A549 treated with RU486 at 1 μM for 4 hours (cell line): ENCODE measurements around the gene NANOS2. TPM values are rescaled to one million over a fixed set of nuclear protein-coding genes. Genes with fewer than 3 reads are reported as not detected.

Experiments used
- total RNA-seq: library from RNA; stranded (reverse); fragments of 200-300 nt; extraction: Qiagen RNA extraction; gene quantifications from 5 replicates; pipeline ENCODE4 v1.2.3, GENCODE V29; 2022; ENCODE audit warnings: low read depth

NANOS2 gene
- not detected in 5 replicates for total RNA-seq

DNA sequence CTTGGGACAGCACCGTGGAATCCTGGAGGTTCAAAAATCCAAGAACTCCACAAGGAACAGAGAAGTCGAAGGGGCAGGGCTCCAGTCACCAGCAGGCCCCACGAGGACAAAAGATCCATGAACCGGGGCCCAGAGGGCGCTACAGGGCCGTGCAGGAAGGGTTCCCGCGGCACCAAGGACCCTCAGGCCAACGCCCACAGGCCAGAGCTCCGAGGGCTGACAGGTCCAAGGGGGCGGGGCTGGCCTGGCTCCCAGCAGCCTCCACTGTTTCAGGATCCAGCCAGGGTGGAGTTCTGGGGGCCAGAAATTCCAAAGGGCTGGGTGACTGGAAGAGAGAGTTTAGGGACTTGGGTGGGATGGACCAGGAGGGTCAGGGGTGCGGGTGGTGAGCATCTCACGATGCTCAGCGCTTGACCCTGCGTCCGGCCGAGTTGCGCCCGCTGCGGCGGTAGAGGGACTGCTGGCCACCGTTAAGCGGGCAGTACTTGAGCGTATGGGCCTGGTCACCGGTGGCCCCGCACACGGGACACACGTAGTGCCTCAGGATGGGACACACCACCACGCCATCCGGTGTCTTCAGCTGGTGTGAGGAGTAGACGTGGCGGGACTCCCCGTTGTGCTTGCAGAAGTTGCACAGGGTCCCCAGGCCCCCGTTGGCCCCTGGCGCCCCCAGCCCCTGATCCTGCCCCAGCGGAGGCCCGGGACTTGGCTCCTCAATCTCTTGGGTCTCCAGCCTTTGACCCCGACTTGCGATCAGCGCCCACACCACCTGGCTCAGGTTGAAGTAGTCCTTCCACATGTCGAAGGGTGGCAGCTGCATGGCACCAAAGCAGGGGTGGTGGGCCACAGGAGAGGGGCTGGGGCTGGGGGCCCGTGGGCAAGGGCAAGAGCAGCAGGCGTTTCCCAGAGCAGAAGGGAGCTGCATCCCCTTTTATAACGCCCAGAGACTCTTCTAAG is at the start of gene NANOS2:
Gene NANOS2 (minus strand): TSS at position 905 of the 957 bp plus-strand sequence. CDS start 85 bp downstream, at position 820.

GRCh38 chr19:45901912-45902650 is 12.5 kb downstream of the NANOS2 start, which contains the start of gene MYPOP:
Gene MYPOP, minus strand, starts transcription at chr19:45902613. Its CDS starts 840 bp downstream, at chr19:45901773.

DNA sequence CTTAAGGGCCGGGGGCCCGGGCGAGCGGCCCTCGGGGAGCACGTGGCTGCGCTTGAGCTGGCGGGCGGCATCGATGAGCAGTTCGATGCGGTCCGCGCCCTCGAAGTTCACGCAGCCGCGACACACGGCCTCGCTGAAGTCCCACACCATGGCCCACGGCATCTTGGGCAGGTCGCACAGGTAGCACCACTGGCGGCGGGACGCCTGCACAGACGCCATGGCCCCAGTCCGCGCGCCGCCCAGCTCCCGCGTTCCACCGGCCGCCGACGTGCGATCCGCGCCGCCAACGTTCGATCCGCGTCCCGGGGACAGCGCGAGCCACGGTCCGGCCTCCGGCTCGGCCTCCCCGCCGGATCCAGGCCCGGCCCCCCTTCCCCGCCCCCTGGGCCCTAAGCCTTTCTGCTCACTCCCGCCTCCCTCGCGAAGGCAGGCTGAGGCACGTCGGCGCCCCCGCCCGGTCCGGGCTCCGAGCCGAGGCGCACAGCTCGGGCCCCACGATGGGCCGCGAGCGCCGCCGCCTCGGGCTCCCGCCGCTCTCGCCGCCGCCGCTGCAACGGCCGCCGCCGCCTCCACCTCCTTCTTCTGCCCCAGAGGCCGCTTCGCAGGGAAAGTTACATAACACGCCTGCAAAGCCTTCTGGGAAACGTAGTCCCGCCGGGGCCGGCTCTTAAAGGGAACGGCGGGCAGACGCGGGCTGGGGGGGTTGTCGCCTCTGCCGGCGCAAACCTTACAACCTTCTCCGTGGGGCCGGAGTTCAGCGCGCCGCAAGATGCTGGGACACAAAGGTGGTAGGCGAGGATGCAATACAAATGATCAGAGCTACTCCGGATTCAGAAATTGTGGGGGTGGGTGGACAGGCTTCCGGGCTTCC is 28.8 kb downstream of the NANOS2 start, which contains the start of gene IRF2BP1:
Gene IRF2BP1 (minus strand): TSS at position 586 of the 871 bp plus-strand sequence. CDS start 367 bp downstream, at position 219.

GRCh38 chr19:45863840-45864628 is 50.5 kb downstream of the NANOS2 start, which contains the start of gene FOXA3:
Gene FOXA3, plus strand, starts transcription at chr19:45864326. Its CDS starts 131 bp downstream, at chr19:45864457.

Other genes with a start within 250 kb of the NANOS2 start
- gene GIPR, start 246.6 kb downstream of the NANOS2 start, total RNA-seq = 2.3 to 3.8 TPM (median 2.6 TPM) in 5 replicates
- 773 to 1,010 TPM (median 799 TPM) in 5 replicates for gene SNRPD2, start 222.8 kb downstream of the NANOS2 start, total RNA-seq
- 6.9 to 10.7 TPM (median 9.5 TPM) in 5 replicates for gene QPCTL, start 222.1 kb downstream of the NANOS2 start, total RNA-seq
- gene FBXO46, start 183.9 kb downstream of the NANOS2 start, total RNA-seq = 7.2 to 12.3 TPM (median 9.9 TPM) in 5 replicates
- 0.06 to 0.10 TPM (median 0.08 TPM) in 3 of 5 replicates, not detected in the others for gene MEIOSIN, start 181.3 kb downstream of the NANOS2 start, total RNA-seq
- 19.1 to 34.9 TPM (median 27.8 TPM) in 5 replicates for gene SIX5, start 145.5 kb downstream of the NANOS2 start, total RNA-seq
- 34.3 to 53.0 TPM (median 48.1 TPM) in 5 replicates for gene DMPK, start 132.3 kb downstream of the NANOS2 start, total RNA-seq
- gene DMWD, start 121.9 kb downstream of the NANOS2 start, total RNA-seq = 21.9 to 41.9 TPM (median 34.3 TPM) in 5 replicates
- gene RSPH6A, start 99.5 kb downstream of the NANOS2 start, total RNA-seq = 0.03 TPM in 1 of 5 replicates, not detected in the others
- 54.6 to 80.7 TPM (median 76.2 TPM) in 5 replicates for gene SYMPK, start 51.6 kb downstream of the NANOS2 start, total RNA-seq
- 0.58 to 1.1 TPM (median 0.81 TPM) in 5 replicates for gene FOXA3, start 50.5 kb downstream of the NANOS2 start, total RNA-seq
- gene IRF2BP1, start 28.6 kb downstream of the NANOS2 start, total RNA-seq = 21.6 to 38.9 TPM (median 35.1 TPM) in 5 replicates
- 5.9 to 11.3 TPM (median 9.3 TPM) in 5 replicates for gene MYPOP, start 12.2 kb downstream of the NANOS2 start, total RNA-seq
- 0.08 to 0.19 TPM (median 0.11 TPM) in 5 replicates for gene NOVA2, start 59.1 kb upstream of the NANOS2 start, total RNA-seq
- gene CCDC61, start 80.7 kb upstream of the NANOS2 start, total RNA-seq = 3.0 to 6.4 TPM (median 4.6 TPM) in 5 replicates
- not detected in 5 replicates for gene PGLYRP1, start 108.3 kb upstream of the NANOS2 start, total RNA-seq
- 0.38 to 0.78 TPM (median 0.51 TPM) in 5 replicates for gene IGFL4, start 126.2 kb upstream of the NANOS2 start, total RNA-seq
- gene IGFL3, start 209.9 kb upstream of the NANOS2 start, total RNA-seq = 0.27 to 0.32 TPM in 2 of 5 replicates, not detected in the others
- gene IGFL2, start 233.5 kb upstream of the NANOS2 start, total RNA-seq = 0.56 to 0.83 TPM (median 0.67 TPM) in 4 of 5 replicates, not detected in the other